GM23338 (cell line): ENCODE results near the gene DPEP2NB. TPM values are rescaled to one million over a fixed set of nuclear protein-coding genes. Genes with fewer than 3 reads are reported as not detected.

ENCODE experiments used
- ATAC-seq: fragments of 200-7000 bp; cut with Tn5 transposase; 3 replicates; pipeline ENCODE4 v1.9.1; 2020
- DNase-seq: peaks from one replicate; pipeline ENCODE4 v3.0.0-alpha.2; 2015; ENCODE audit warnings: low spot score
- H2AFZ ChIP-seq: fragments of 200-600 bp; sonication (generic); 2 replicates; pipeline ENCODE4 v1.8.0; 2016; ENCODE audit warnings: antibody characterized with exemption, mild to moderate bottlenecking, moderate library complexity
- H3F3A ChIP-seq: fragments of 200-600 bp; sonication (generic); replicated peaks from 2 replicates; pipeline ENCODE4 v1.8.0; 2017; ENCODE audit warnings: antibody characterized with exemption, mixed run types, low read depth
- H3K27ac ChIP-seq: fragments of 200-600 bp; sonication (generic); 2 replicates; pipeline ENCODE4 v1.6.1; 2016; ENCODE audit warnings: low read depth
- H3K27me3 ChIP-seq: fragments of 200-600 bp; sonication (generic); 2 replicates; pipeline ENCODE4 v1.8.0; 2016; ENCODE audit warnings: mild to moderate bottlenecking, mixed run types, moderate library complexity; ENCODE audit not compliant: insufficient read depth
- H3K36me3 ChIP-seq: fragments of 200-600 bp; sonication (generic); 2 replicates; pipeline ENCODE4 v1.8.0; 2016; ENCODE audit warnings: mild to moderate bottlenecking; ENCODE audit not compliant: insufficient read depth
- H3K4me1 ChIP-seq: fragments of 200-600 bp; sonication (generic); 2 replicates; pipeline ENCODE4 v1.8.0; 2016; ENCODE audit warnings: mild to moderate bottlenecking, moderate library complexity; ENCODE audit not compliant: insufficient read depth
- H3K4me2 ChIP-seq: fragments of 200-600 bp; sonication (generic); 2 replicates; pipeline ENCODE4 v1.7.1; 2017; ENCODE audit warnings: mixed run types
- H3K4me3 ChIP-seq: fragments of 200-600 bp; sonication (generic); 2 replicates; pipeline ENCODE4 v1.6.1; 2016; ENCODE audit warnings: mixed run types
- H3K79me2 ChIP-seq: fragments of 200-600 bp; sonication (generic); replicated peaks from 2 replicates; pipeline ENCODE4 v1.8.0; 2017; ENCODE audit warnings: mild to moderate bottlenecking; ENCODE audit not compliant: insufficient read depth
- H3K9me2 ChIP-seq: fragments of 200-600 bp; sonication (generic); 2 replicates; pipeline ENCODE4 v1.8.0; 2017; ENCODE audit not compliant: insufficient read depth
- H4K20me1 ChIP-seq: fragments of 200-600 bp; sonication (generic); replicated peaks from 2 replicates; pipeline ENCODE4 v1.8.0; 2017; ENCODE audit warnings: mild to moderate bottlenecking; ENCODE audit not compliant: insufficient read depth
- H3K27ac Mint-ChIP-seq: 2 replicates; pipeline ENCODE4 v1.8.0; 2020; ENCODE audit warnings: inconsistent platforms, mild to moderate bottlenecking, moderate library complexity, mixed read lengths
- H3K27me3 Mint-ChIP-seq: 3 replicates; pipeline ENCODE4 v1.8.0; 2022; ENCODE audit warnings: low read depth, mild to moderate bottlenecking, moderate library complexity, mixed read lengths, inconsistent platforms; ENCODE audit not compliant: insufficient read depth, poor library complexity
- H3K36me3 Mint-ChIP-seq: 3 replicates; pipeline ENCODE4 v1.8.0; 2021; ENCODE audit warnings: low read depth, mild to moderate bottlenecking, inconsistent platforms, moderate library complexity, mixed read lengths
- H3K4me1 Mint-ChIP-seq: 3 replicates; pipeline ENCODE4 v1.8.0; 2020; ENCODE audit warnings: mild to moderate bottlenecking, inconsistent platforms, mixed read lengths
- H3K4me3 Mint-ChIP-seq: 3 replicates; pipeline ENCODE4 v1.8.0; 2021; ENCODE audit warnings: moderate library complexity, mild to moderate bottlenecking, inconsistent platforms, mixed read lengths
- H3K9me3 Mint-ChIP-seq: 3 replicates; pipeline ENCODE4 v1.8.0; 2020; ENCODE audit warnings: moderate library complexity, mild to moderate bottlenecking, inconsistent platforms, mixed read lengths
- CREB1 ChIP-seq: fragments of 250-450 bp; sonication (Bioruptor Pico); IDR thresholded peaks from 2 replicates; pipeline ENCODE4 v1.5.0; 2020; ENCODE audit warnings: low read depth, mild to moderate bottlenecking, moderate library complexity
- EZH2 ChIP-seq: fragments of 200-600 bp; sonication (generic); IDR thresholded peaks from one replicate; pipeline ENCODE4 v1.8.0; 2017; ENCODE audit warnings: antibody characterized with exemption, mild to moderate bottlenecking, low read depth; ENCODE audit not compliant: unreplicated experiment
- EZH2phosphoT487 ChIP-seq: fragments of 200-600 bp; sonication (generic); IDR thresholded peaks from one replicate; pipeline ENCODE4 v1.8.1; 2018; ENCODE audit warnings: antibody characterized with exemption; ENCODE audit not compliant: unreplicated experiment
- JUNB ChIP-seq: IDR thresholded peaks from one replicate; pipeline ENCODE4 v1.6.1; 2016; ENCODE audit warnings: antibody characterized with exemption; ENCODE audit not compliant: unreplicated experiment
- NANOG ChIP-seq: IDR thresholded peaks from 2 replicates; pipeline ENCODE4 v1.6.1; 2016; ENCODE audit warnings: antibody characterized with exemption, borderline replicate concordance
- POLR2AphosphoS5 ChIP-seq: IDR thresholded peaks from 2 replicates; pipeline ENCODE4 v1.6.1; 2016; ENCODE audit warnings: antibody characterized with exemption, low read depth
- STAT1 ChIP-seq: IDR thresholded peaks from one replicate; pipeline ENCODE4 v1.6.1; 2016; ENCODE audit warnings: antibody characterized with exemption; ENCODE audit not compliant: unreplicated experiment
- ZNF114 ChIP-seq: fragments of 250-450 bp; sonication (Bioruptor Pico); IDR thresholded peaks from 2 replicates; pipeline ENCODE4 v1.5.0; 2020; ENCODE audit warnings: mild to moderate bottlenecking, moderate library complexity
- ZNF331 ChIP-seq: fragments of 250-450 bp; sonication (Bioruptor Pico); IDR thresholded peaks from 2 replicates; pipeline ENCODE4 v1.5.0; 2020; ENCODE audit warnings: low read depth, mild to moderate bottlenecking, moderate library complexity
- polyA plus RNA-seq: library from polyadenylated mRNA; unstranded; fragments of >200 nt; fragmentation: Nextera tagmentation; extraction: Ambion mirVana; gene quantifications from 2 replicates; pipeline ENCODE4 v1.2.1, GENCODE V29; 2016
- total RNA-seq: library from RNA; depleted of rRNA; stranded (reverse); fragments of >200 nt; shearing (Covaris generic); gene quantifications from 2 replicates; pipeline ENCODE4 v1.2.3, GENCODE V29; 2014
- TF ChIP-seq, protein P1 (sequence below): IDR thresholded peaks from 2 replicates; pipeline ENCODE4 v1.6.1; 2016; ENCODE audit warnings: antibody characterized with exemption
- TF ChIP-seq, protein P2 (sequence below): fragments of 250-450 bp; sonication (Bioruptor Pico); IDR thresholded peaks from 2 replicates; pipeline ENCODE4 v1.5.0; 2020; ENCODE audit warnings: mild to moderate bottlenecking, moderate library complexity
- TF ChIP-seq, protein P3 (sequence below): IDR thresholded peaks from one replicate; pipeline ENCODE4 v1.6.1; 2018; ENCODE audit warnings: antibody characterized with exemption; ENCODE audit not compliant: unreplicated experiment
- TF ChIP-seq, protein P4 (sequence below), 2 experiments: fragments of 200-600 bp in 1 of 2; sonication (generic) in 1 of 2; conservative IDR thresholded peaks; 2 replicates each; pipeline versions ENCODE4 v1.5.1 to v1.6.1; 2016 to 2017; ENCODE audit warnings: antibody characterized with exemption in 2 of 2, low read depth in 2 of 2, mild to moderate bottlenecking in 2 of 2, moderate library complexity in 1 of 2

The DPEP2NB gene
- total and polyA plus RNA-seq, 2 experiments from 2014 or later = not detected

DNA sequence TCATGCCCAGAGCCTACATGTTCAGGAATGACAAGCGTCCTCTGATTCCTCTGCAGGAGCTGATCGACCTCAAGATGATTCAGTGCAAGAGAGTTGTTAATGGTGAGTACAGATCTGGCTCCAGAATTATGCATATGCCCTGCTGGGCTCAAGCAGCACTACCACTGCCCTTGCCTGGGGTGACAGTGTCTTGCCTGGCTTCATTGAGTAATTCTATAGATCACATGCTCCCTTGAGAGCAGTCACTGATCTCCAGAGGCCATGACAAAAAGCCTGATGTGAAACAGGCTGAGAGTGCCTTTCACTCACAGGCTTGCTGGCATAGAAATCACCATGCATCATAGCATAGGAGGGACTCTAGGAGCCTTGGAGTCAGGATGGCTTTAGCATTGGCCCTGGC is 33.7 kb upstream of the DPEP2NB start (continued):
- TF ChIP-seq POLR2AphosphoS5 = no peak
- no peak for TF ChIP-seq STAT1

DNA sequence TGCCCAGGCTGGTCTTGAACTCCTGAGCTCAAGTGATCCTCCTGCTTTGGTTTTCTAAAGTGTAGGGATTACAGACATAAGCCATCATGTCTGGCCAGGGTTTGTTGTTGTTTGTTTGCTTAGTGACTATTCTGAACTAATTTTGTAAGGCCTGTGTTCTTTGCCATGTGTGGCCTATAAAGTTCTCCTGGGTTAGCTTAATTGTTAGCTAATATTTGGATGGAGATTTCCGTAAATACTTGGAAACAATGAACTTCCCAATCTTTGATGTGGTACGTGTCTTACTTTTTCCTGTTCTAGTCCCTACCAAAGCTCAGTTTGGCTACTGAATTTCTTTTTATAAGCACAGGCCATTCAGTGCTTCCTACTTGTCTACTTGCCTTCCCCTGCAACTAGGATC is 32.3 kb upstream of the DPEP2NB start:
- Mint-ChIP-seq H3K9me3 (no peaks in the 10 kb centered on the region), H3K4me1 (no peaks in the 10 kb centered on the region), H3K36me3 (peaks cover 15% of the 10 kb centered on the region; the same call in 2 of the 3 replicates), H3K4me3 (no peak overlapping the region), H3K27ac (no peak overlapping the region), H3K27me3 (no peaks in the 10 kb centered on the region)
- Histone ChIP-seq H2AFZ (no peak overlapping the region), H3K27me3 (no peaks in the 10 kb centered on the region), H3K9me2 (no peaks in the 10 kb centered on the region), H3K36me3 (no peaks in the 10 kb centered on the region), H3K4me2 (no peak overlapping the region), H3F3A (no peaks in the 10 kb centered on the region), H3K4me3 (no peak overlapping the region), H3K4me1 (no peaks in the 10 kb centered on the region), H3K79me2 (no peaks in the 10 kb centered on the region), H4K20me1 (no peaks in the 10 kb centered on the region), H3K27ac (no peak overlapping the region)
- no peak for TF ChIP-seq POLR2AphosphoS5
- no peak for TF ChIP-seq NANOG
- TF ChIP-seq EZH2phosphoT487 = no peak
- no peak for TF ChIP-seq ZNF331
- TF ChIP-seq, protein P1, sequence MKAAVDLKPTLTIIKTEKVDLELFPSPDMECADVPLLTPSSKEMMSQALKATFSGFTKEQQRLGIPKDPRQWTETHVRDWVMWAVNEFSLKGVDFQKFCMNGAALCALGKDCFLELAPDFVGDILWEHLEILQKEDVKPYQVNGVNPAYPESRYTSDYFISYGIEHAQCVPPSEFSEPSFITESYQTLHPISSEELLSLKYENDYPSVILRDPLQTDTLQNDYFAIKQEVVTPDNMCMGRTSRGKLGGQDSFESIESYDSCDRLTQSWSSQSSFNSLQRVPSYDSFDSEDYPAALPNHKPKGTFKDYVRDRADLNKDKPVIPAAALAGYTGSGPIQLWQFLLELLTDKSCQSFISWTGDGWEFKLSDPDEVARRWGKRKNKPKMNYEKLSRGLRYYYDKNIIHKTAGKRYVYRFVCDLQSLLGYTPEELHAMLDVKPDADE = no peak
- no peak for TF ChIP-seq JUNB
- no peak for TF ChIP-seq ZNF114
- TF ChIP-seq, protein P2, sequence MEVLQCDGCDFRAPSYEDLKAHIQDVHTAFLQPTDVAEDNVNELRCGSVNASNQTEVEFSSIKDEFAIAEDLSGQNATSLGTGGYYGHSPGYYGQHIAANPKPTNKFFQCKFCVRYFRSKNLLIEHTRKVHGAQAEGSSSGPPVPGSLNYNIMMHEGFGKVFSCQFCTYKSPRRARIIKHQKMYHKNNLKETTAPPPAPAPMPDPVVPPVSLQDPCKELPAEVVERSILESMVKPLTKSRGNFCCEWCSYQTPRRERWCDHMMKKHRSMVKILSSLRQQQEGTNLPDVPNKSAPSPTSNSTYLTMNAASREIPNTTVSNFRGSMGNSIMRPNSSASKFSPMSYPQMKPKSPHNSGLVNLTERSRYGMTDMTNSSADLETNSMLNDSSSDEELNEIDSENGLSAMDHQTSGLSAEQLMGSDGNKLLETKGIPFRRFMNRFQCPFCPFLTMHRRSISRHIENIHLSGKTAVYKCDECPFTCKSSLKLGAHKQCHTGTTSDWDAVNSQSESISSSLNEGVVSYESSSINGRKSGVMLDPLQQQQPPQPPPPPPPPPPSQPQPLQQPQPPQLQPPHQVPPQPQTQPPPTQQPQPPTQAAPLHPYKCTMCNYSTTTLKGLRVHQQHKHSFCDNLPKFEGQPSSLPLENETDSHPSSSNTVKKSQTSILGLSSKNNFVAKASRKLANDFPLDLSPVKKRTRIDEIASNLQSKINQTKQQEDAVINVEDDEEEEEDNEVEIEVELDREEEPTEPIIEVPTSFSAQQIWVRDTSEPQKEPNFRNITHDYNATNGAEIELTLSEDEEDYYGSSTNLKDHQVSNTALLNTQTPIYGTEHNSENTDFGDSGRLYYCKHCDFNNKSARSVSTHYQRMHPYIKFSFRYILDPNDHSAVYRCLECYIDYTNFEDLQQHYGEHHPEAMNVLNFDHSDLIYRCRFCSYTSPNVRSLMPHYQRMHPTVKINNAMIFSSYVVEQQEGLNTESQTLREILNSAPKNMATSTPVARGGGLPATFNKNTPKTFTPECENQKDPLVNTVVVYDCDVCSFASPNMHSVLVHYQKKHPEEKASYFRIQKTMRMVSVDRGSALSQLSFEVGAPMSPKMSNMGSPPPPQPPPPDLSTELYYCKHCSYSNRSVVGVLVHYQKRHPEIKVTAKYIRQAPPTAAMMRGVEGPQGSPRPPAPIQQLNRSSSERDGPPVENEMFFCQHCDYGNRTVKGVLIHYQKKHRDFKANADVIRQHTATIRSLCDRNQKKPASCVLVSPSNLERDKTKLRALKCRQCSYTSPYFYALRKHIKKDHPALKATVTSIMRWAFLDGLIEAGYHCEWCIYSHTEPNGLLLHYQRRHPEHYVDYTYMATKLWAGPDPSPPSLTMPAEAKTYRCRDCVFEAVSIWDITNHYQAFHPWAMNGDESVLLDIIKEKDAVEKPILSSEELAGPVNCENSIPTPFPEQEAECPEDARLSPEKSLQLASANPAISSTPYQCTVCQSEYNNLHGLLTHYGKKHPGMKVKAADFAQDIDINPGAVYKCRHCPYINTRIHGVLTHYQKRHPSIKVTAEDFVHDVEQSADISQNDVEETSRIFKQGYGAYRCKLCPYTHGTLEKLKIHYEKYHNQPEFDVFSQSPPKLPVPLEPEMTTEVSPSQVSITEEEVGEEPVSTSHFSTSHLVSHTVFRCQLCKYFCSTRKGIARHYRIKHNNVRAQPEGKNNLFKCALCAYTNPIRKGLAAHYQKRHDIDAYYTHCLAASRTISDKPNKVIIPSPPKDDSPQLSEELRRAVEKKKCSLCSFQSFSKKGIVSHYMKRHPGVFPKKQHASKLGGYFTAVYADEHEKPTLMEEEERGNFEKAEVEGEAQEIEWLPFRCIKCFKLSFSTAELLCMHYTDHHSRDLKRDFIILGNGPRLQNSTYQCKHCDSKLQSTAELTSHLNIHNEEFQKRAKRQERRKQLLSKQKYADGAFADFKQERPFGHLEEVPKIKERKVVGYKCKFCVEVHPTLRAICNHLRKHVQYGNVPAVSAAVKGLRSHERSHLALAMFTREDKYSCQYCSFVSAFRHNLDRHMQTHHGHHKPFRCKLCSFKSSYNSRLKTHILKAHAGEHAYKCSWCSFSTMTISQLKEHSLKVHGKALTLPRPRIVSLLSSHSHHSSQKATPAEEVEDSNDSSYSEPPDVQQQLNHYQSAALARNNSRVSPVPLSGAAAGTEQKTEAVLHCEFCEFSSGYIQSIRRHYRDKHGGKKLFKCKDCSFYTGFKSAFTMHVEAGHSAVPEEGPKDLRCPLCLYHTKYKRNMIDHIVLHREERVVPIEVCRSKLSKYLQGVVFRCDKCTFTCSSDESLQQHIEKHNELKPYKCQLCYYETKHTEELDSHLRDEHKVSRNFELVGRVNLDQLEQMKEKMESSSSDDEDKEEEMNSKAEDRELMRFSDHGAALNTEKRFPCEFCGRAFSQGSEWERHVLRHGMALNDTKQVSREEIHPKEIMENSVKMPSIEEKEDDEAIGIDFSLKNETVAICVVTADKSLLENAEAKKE (CRISPR knock-in tag) = no peak
- no peak for TF ChIP-seq STAT1
- TF ChIP-seq, protein P3, sequence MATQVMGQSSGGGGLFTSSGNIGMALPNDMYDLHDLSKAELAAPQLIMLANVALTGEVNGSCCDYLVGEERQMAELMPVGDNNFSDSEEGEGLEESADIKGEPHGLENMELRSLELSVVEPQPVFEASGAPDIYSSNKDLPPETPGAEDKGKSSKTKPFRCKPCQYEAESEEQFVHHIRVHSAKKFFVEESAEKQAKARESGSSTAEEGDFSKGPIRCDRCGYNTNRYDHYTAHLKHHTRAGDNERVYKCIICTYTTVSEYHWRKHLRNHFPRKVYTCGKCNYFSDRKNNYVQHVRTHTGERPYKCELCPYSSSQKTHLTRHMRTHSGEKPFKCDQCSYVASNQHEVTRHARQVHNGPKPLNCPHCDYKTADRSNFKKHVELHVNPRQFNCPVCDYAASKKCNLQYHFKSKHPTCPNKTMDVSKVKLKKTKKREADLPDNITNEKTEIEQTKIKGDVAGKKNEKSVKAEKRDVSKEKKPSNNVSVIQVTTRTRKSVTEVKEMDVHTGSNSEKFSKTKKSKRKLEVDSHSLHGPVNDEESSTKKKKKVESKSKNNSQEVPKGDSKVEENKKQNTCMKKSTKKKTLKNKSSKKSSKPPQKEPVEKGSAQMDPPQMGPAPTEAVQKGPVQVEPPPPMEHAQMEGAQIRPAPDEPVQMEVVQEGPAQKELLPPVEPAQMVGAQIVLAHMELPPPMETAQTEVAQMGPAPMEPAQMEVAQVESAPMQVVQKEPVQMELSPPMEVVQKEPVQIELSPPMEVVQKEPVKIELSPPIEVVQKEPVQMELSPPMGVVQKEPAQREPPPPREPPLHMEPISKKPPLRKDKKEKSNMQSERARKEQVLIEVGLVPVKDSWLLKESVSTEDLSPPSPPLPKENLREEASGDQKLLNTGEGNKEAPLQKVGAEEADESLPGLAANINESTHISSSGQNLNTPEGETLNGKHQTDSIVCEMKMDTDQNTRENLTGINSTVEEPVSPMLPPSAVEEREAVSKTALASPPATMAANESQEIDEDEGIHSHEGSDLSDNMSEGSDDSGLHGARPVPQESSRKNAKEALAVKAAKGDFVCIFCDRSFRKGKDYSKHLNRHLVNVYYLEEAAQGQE = no peak
- TF ChIP-seq EZH2 = no peak
- TF ChIP-seq, protein P4, sequence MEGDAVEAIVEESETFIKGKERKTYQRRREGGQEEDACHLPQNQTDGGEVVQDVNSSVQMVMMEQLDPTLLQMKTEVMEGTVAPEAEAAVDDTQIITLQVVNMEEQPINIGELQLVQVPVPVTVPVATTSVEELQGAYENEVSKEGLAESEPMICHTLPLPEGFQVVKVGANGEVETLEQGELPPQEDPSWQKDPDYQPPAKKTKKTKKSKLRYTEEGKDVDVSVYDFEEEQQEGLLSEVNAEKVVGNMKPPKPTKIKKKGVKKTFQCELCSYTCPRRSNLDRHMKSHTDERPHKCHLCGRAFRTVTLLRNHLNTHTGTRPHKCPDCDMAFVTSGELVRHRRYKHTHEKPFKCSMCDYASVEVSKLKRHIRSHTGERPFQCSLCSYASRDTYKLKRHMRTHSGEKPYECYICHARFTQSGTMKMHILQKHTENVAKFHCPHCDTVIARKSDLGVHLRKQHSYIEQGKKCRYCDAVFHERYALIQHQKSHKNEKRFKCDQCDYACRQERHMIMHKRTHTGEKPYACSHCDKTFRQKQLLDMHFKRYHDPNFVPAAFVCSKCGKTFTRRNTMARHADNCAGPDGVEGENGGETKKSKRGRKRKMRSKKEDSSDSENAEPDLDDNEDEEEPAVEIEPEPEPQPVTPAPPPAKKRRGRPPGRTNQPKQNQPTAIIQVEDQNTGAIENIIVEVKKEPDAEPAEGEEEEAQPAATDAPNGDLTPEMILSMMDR (conservative IDR thresholded peaks at IDR 0.05; ENCODE audit: low read depth in 2 of 2) = no peak
- no peak for TF ChIP-seq CREB1
- DNase-seq = no peak
- no peak for ATAC-seq
